Measurements from ENCODE around the gene KIF3B. TPM values are rescaled to one million over a fixed set of nuclear protein-coding genes. Genes with fewer than 3 reads are reported as not detected.

The KIF3B gene
- total RNA-seq, 4 donors from 2014 or later = 8.5 to 14.1 (median 11.4) TPM

DNA sequence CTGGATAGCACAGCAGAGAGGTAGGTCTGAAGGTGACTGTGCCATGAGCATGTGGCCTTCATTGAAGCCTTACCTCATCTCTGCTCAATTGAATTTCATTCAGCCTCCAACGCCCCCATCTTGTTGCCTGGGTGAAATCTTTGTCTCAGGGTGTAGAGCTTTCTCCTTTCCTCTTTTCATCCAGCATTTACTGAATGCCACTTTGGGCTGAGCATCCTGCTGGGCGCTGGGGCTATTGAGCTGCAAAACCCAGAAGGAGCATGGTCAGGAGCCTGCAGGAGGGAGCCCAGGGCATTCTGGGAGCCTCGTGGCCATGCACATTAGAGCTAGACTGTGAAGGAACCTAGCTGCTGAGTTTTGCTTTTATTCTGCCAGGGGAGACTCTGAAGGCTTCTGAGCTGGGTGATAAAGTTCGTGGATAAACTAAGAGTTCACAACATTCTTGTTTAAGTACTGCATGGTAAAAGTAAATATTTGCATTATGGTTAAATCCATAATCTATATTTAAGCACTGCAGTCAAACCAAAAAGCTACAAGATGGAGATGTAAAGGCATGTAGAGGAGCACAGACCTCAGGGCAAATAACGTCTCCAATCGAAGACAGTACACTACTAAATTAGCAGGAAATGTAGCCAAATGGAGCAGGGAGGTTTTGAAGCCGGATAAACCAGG lies 67.5 kb downstream of the KIF3B start:
- TF ChIP-seq POLR2A (IDR thresholded peaks at IDR 0.05) = no peak
- TF ChIP-seq, protein P1, sequence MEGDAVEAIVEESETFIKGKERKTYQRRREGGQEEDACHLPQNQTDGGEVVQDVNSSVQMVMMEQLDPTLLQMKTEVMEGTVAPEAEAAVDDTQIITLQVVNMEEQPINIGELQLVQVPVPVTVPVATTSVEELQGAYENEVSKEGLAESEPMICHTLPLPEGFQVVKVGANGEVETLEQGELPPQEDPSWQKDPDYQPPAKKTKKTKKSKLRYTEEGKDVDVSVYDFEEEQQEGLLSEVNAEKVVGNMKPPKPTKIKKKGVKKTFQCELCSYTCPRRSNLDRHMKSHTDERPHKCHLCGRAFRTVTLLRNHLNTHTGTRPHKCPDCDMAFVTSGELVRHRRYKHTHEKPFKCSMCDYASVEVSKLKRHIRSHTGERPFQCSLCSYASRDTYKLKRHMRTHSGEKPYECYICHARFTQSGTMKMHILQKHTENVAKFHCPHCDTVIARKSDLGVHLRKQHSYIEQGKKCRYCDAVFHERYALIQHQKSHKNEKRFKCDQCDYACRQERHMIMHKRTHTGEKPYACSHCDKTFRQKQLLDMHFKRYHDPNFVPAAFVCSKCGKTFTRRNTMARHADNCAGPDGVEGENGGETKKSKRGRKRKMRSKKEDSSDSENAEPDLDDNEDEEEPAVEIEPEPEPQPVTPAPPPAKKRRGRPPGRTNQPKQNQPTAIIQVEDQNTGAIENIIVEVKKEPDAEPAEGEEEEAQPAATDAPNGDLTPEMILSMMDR (IDR thresholded peaks at IDR 0.05) = no peak
- intact Hi-C loops (cut with DNase I) = no loop called here
- 25 to 29% methylated on average over 5 to 7 of the region's 7 CpGs for WGBS, 2 donors
- H3K36me3 ChIP-seq = no peaks in the 10 kb centered on the region
- no peak overlapping the region for H3K4me3 ChIP-seq
- no peaks in the 10 kb centered on the region for H3K27me3 ChIP-seq
- no peaks in the 10 kb centered on the region for H3K9me3 ChIP-seq
- peaks cover 0 to 36% (median 2%) of the 10 kb centered on the region in 3 donors for H3K4me1 ChIP-seq
- no peak for DNase-seq
- H3K27ac ChIP-seq = no peak overlapping the region

- no peak overlapping the region for H3K27ac ChIP-seq
- intact Hi-C loops (cut with DNase I) = no loop called here
- H3K27me3 ChIP-seq = no peaks in the 10 kb centered on the region
- H3K9me3 ChIP-seq = no peaks in the 10 kb centered on the region
- H3K4me3 ChIP-seq = no peak overlapping the region
- WGBS, 2 donors = 49 to 52% methylated on average over 3 of the region's 3 CpGs
- no peak for DNase-seq
- no peaks in the 10 kb centered on the region for H3K36me3 ChIP-seq
- peaks cover 0 to 29% (median 2%) of the 10 kb centered on the region in 3 donors for H3K4me1 ChIP-seq
- TF ChIP-seq, protein P1 (IDR thresholded peaks at IDR 0.05) = no peak
- TF ChIP-seq POLR2A (IDR thresholded peaks at IDR 0.05) = no peak
These were observed 70.8 kb downstream of the KIF3B start for GRCh38 chr20:32348207-32348606.

- no peak for DNase-seq
- intact Hi-C loops (cut with DNase I) = loop anchor here (10.0 kb wide), 1 partner anchor 134 kb away; no protein-coding TSS in a partner anchor
- WGBS, 2 donors = 86 to 88% methylated on average over 3 of the region's 3 CpGs
- H3K4me1 ChIP-seq = peaks cover 0 to 13% (median 0%) of the 10 kb centered on the region in 3 donors
- no peak for TF ChIP-seq POLR2A (IDR thresholded peaks at IDR 0.05)
- TF ChIP-seq, protein P1 (IDR thresholded peaks at IDR 0.05) = no peak
- no peaks in the 10 kb centered on the region for H3K36me3 ChIP-seq
- no peaks in the 10 kb centered on the region for H3K27me3 ChIP-seq
- H3K27ac ChIP-seq = no peak overlapping the region
- H3K4me3 ChIP-seq = no peak overlapping the region
- no peaks in the 10 kb centered on the region for H3K9me3 ChIP-seq
These were observed 73.0 kb downstream of the KIF3B start for GRCh38 chr20:32350421-32350820.

DNA sequence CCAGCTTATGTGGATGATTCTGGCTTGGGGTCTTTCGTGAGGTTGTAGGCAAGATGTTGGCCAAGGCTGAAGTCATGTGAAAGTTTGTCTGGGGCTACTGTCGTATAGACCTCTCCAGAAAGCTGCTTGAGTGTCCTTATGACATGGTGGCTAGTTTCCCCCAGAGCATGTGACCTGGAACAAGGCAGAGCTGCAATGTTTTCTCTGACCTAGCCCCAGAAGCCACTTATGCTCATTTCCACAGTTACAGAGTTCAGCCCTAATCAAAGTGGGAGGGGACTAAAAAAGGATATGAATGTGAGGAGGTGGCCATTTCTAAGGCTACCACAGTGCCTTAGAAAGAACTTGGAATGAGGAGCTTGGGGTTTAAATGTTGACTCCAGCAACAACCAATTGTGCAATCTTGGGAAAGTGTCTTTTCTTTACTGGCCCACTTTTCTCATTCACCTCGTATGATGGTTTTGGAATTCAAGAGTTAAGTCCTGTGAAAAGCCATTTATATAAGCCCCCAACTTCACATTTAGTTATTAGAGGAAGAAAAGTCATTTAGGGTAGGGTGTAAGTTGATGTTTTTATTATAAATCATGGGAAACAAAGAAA lies 74.8 kb downstream of the KIF3B start:
- TF ChIP-seq, protein P1 (IDR thresholded peaks at IDR 0.05) = no peak
- no peak for TF ChIP-seq POLR2A (IDR thresholded peaks at IDR 0.05)
- H3K4me3 ChIP-seq = no peak overlapping the region
- H3K4me1 ChIP-seq = peaks cover 4 to 21% (median 6%) of the 10 kb centered on the region in 3 donors
- no peaks in the 10 kb centered on the region for H3K27me3 ChIP-seq
- intact Hi-C loops (cut with DNase I) = loop anchor here (10.0 kb wide), 1 partner anchor 133 kb away; no protein-coding TSS in a partner anchor
- 76 to 78% methylated on average over 3 of the region's 3 CpGs for WGBS, 2 donors
- DNase-seq = no peak
- no peaks in the 10 kb centered on the region for H3K36me3 ChIP-seq
- H3K27ac ChIP-seq = no peak overlapping the region
- no peaks in the 10 kb centered on the region for H3K9me3 ChIP-seq

GRCh38 chr20:32353848-32354496 lies 76.5 kb downstream of the KIF3B start:
- Histone ChIP-seq H3K4me1 (peaks cover 7 to 20% (median 8%) of the 10 kb centered on the region in 3 donors), H3K9me3 (no peaks in the 10 kb centered on the region), H3K36me3 (no peaks in the 10 kb centered on the region), H3K27me3 (no peaks in the 10 kb centered on the region), H3K27ac (no peak overlapping the region), H3K4me3 (no peak overlapping the region)
- no peak for DNase-seq
- intact Hi-C loops (cut with DNase I) = loop anchor here (10.0 kb wide), 1 partner anchor 131 kb away; no protein-coding TSS in a partner anchor
- 82% methylated on average over 6 of the region's 6 CpGs for WGBS, 2 donors
- TF ChIP-seq POLR2A (IDR thresholded peaks at IDR 0.05) = no peak
- TF ChIP-seq, protein P1 (IDR thresholded peaks at IDR 0.05) = no peak
